K562 (cell line): ENCODE measurements around the gene PRDX2. TPM values are rescaled to one million over a fixed set of nuclear protein-coding genes. Genes with fewer than 3 reads are reported as not detected.

Experiments used
- DACH1 ChIP-seq: fragments of 450-650 bp; IDR thresholded peaks from 2 replicates; pipeline ENCODE4 v1.6.1; 2018; ENCODE audit not compliant: partially characterized antibody
- ZNF384 ChIP-seq: IDR thresholded peaks from 2 replicates; pipeline ENCODE4 v1.6.1; 2012; ENCODE audit warnings: low read depth, low read length, improper control_type of control experiment
- ZNF444 ChIP-seq: fragments of 250-450 bp; sonication (Bioruptor Pico); IDR thresholded peaks from 2 replicates; pipeline ENCODE4 v1.4.0; 2020; ENCODE audit warnings: mild to moderate bottlenecking, moderate library complexity
- polyA plus RNA-seq, 8 experiments: library from polyadenylated mRNA; depleted of rRNA in 4 of 8; stranded (reverse) in 5 of 8; unstranded in 3 of 8; fragments of >200 nt; fragmentation: Nextera tagmentation in 2 of 8; fragmentation: Illumina TruSeq in 1 of 8; extraction: Ambion mirVana in 2 of 8; extraction: Trizol in 1 of 8; gene quantifications; 2 replicates each; pipeline versions ENCODE4 v1.2.1 to v1.2.3, GENCODE V29; 2011 to 2014; ENCODE audit warnings: inconsistent platforms in 1 of 8, missing spikeins in 1 of 8
- total RNA-seq, 7 experiments: library from RNA; depleted of rRNA in 6 of 7; stranded (reverse); fragments of >200 nt in 6 of 7; fragmentation: Illumina TruSeq in 2 of 7; extraction: Trizol in 2 of 7; gene quantifications; 2 replicates each; pipeline versions ENCODE4 v1.2.1 to v1.2.3, GENCODE V29; 2011 to 2021; ENCODE audit warnings: low replicate concordance in 1 of 7
- TF ChIP-seq, protein P1 (sequence below): fragments of 450-650 bp; IDR thresholded peaks from 2 replicates; pipeline ENCODE4 v1.6.1; 2016; ENCODE audit warnings: mild to moderate bottlenecking, moderate library complexity

PRDX2 gene
- total and polyA plus RNA-seq, 9 of the 15 experiments (the other 6 are each of a cell fraction or from before 2014, with no cell fraction given) = 206 to 1,183 (median 415) TPM

DNA sequence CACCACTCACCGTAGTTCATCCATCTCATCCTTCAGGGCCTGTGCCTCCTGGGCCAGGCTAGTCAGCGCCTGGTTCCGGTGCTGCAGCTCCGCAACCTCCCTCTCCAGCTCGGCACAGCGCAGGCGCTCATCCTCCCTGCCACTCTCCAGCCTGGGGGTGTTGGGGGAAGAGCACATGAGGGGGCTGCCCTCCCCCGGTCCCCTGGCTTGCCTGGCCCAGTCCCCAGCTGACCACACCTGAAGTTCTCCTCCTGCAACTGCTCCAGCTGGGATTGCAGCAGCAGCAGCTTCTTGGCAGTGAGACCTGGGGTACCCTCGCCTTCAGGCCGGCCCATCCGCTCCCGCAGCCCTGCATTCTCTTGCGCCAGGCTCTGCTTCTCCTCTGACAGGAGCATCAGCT, 30.7 kb downstream of the PRDX2 start (continued):
- TF ChIP-seq, protein P1, sequence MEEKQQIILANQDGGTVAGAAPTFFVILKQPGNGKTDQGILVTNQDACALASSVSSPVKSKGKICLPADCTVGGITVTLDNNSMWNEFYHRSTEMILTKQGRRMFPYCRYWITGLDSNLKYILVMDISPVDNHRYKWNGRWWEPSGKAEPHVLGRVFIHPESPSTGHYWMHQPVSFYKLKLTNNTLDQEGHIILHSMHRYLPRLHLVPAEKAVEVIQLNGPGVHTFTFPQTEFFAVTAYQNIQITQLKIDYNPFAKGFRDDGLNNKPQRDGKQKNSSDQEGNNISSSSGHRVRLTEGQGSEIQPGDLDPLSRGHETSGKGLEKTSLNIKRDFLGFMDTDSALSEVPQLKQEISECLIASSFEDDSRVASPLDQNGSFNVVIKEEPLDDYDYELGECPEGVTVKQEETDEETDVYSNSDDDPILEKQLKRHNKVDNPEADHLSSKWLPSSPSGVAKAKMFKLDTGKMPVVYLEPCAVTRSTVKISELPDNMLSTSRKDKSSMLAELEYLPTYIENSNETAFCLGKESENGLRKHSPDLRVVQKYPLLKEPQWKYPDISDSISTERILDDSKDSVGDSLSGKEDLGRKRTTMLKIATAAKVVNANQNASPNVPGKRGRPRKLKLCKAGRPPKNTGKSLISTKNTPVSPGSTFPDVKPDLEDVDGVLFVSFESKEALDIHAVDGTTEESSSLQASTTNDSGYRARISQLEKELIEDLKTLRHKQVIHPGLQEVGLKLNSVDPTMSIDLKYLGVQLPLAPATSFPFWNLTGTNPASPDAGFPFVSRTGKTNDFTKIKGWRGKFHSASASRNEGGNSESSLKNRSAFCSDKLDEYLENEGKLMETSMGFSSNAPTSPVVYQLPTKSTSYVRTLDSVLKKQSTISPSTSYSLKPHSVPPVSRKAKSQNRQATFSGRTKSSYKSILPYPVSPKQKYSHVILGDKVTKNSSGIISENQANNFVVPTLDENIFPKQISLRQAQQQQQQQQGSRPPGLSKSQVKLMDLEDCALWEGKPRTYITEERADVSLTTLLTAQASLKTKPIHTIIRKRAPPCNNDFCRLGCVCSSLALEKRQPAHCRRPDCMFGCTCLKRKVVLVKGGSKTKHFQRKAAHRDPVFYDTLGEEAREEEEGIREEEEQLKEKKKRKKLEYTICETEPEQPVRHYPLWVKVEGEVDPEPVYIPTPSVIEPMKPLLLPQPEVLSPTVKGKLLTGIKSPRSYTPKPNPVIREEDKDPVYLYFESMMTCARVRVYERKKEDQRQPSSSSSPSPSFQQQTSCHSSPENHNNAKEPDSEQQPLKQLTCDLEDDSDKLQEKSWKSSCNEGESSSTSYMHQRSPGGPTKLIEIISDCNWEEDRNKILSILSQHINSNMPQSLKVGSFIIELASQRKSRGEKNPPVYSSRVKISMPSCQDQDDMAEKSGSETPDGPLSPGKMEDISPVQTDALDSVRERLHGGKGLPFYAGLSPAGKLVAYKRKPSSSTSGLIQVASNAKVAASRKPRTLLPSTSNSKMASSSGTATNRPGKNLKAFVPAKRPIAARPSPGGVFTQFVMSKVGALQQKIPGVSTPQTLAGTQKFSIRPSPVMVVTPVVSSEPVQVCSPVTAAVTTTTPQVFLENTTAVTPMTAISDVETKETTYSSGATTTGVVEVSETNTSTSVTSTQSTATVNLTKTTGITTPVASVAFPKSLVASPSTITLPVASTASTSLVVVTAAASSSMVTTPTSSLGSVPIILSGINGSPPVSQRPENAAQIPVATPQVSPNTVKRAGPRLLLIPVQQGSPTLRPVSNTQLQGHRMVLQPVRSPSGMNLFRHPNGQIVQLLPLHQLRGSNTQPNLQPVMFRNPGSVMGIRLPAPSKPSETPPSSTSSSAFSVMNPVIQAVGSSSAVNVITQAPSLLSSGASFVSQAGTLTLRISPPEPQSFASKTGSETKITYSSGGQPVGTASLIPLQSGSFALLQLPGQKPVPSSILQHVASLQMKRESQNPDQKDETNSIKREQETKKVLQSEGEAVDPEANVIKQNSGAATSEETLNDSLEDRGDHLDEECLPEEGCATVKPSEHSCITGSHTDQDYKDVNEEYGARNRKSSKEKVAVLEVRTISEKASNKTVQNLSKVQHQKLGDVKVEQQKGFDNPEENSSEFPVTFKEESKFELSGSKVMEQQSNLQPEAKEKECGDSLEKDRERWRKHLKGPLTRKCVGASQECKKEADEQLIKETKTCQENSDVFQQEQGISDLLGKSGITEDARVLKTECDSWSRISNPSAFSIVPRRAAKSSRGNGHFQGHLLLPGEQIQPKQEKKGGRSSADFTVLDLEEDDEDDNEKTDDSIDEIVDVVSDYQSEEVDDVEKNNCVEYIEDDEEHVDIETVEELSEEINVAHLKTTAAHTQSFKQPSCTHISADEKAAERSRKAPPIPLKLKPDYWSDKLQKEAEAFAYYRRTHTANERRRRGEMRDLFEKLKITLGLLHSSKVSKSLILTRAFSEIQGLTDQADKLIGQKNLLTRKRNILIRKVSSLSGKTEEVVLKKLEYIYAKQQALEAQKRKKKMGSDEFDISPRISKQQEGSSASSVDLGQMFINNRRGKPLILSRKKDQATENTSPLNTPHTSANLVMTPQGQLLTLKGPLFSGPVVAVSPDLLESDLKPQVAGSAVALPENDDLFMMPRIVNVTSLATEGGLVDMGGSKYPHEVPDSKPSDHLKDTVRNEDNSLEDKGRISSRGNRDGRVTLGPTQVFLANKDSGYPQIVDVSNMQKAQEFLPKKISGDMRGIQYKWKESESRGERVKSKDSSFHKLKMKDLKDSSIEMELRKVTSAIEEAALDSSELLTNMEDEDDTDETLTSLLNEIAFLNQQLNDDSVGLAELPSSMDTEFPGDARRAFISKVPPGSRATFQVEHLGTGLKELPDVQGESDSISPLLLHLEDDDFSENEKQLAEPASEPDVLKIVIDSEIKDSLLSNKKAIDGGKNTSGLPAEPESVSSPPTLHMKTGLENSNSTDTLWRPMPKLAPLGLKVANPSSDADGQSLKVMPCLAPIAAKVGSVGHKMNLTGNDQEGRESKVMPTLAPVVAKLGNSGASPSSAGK = no peak
- TF ChIP-seq ZNF444 (CRISPR knock-in tag) = no peak
- no peak for TF ChIP-seq ZNF384
- TF ChIP-seq DACH1 = no peak
